ENCODE data around the gene MCMBP.

- no peak for TF ChIP-seq EP300 (IDR thresholded peaks at IDR 0.05; ENCODE audit: borderline replicate concordance)
- TF ChIP-seq TCF12 (IDR thresholded peaks at IDR 0.05; ENCODE audit: low read depth): no peak
- no peak for TF ChIP-seq CEBPB (IDR thresholded peaks at IDR 0.05)
- TF ChIP-seq NFIC (IDR thresholded peaks at IDR 0.05): no peak
These were observed 60.0 kb downstream of the MCMBP start for GRCh38 chr10:119812684-119813083.
